ENCODE measurements around the gene CASP12. TPM values are rescaled to one million over a fixed set of nuclear protein-coding genes. Genes with fewer than 3 reads are reported as not detected.

Gene CASP12
- total RNA-seq, 2 donors from 2014 or later = 4.7 to 7.8 TPM

DNA sequence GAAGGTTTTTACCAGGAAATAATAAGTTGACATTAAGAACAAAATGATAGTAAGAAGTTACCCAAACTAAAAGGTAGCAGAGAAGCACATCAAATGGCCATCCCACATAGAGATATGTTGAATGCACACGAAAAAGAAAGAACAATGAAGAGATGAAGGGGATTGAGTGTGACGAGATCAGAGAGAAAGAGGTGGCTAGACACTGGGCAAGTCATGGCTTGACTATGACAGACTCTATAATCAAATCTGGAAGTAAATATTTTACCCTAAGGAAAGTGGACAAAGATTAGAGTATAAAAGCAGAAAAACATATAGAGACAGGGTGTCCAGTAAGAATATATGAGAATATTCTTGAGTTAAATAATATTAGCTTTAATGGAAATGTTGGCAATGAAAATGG is 31.4 kb downstream of the CASP12 start:
- Histone ChIP-seq H3K27ac (no peak overlapping the region), H3K9me3 (peaks cover 4% of the 10 kb centered on the region), H3K4me3 (no peak overlapping the region), H3K4me1 (ENCODE audit: control insufficient read depth in 1 of 2, low read depth in 2 of 2) (no peaks in the 10 kb centered on the region), H3K27me3 (replicated peaks; ENCODE audit: insufficient read depth) (no peaks in the 10 kb centered on the region), H3K36me3 (no peaks in the 10 kb centered on the region)
- TF ChIP-seq, protein P1, sequence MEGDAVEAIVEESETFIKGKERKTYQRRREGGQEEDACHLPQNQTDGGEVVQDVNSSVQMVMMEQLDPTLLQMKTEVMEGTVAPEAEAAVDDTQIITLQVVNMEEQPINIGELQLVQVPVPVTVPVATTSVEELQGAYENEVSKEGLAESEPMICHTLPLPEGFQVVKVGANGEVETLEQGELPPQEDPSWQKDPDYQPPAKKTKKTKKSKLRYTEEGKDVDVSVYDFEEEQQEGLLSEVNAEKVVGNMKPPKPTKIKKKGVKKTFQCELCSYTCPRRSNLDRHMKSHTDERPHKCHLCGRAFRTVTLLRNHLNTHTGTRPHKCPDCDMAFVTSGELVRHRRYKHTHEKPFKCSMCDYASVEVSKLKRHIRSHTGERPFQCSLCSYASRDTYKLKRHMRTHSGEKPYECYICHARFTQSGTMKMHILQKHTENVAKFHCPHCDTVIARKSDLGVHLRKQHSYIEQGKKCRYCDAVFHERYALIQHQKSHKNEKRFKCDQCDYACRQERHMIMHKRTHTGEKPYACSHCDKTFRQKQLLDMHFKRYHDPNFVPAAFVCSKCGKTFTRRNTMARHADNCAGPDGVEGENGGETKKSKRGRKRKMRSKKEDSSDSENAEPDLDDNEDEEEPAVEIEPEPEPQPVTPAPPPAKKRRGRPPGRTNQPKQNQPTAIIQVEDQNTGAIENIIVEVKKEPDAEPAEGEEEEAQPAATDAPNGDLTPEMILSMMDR (IDR thresholded peaks at IDR 0.05) = no peak
- no peak for ATAC-seq (ENCODE audit: insufficient number of reproducible peaks, low FRiP score, low read depth)
- DNase-seq (ENCODE audit: low spot score) = no peak

DNA sequence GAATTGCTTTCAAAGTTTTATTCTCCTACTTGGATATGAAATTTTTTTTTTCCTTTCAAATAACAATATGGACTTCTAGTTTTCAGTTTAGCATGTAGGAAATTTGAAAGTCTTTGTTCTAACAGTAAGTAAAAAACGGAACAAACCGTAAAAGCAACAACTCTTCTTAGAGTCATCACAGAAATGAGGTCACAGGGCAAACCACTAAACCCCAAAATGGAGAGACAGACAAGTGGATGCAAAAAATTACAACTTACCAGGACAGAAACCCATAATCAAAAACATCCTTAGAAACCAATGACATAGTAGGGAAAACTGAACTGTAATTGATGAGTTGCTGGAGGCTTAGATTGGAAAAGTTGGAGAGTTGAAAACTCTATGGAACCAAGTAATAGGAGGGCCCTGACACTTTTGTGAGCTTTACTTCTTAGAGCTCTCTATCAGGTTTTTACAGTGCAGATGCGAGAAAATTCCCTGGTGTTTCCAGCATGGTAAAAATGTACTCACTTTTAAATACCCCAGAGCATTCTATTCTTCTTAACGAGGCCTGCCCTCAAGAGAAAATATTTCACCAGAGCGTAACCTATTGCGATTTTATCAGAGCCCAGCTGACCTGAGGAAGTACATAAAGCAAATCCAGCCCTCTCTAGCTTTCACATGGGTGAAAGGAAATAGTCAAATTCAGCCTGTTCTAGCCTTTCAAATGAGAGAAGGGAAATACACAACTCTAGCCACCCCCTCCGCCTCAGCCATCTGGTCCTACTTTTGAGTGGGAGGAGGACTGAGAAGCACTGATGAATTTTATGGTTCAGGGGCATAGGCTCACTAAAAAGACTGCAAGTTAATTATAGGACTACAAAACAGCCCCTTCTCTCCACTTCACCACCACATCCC is 39.1 kb downstream of the CASP12 start:
- Histone ChIP-seq H3K27me3 (replicated peaks; ENCODE audit: insufficient read depth) (no peaks in the 10 kb centered on the region), H3K4me3 (no peak overlapping the region), H3K27ac (no peak overlapping the region), H3K36me3 (no peaks in the 10 kb centered on the region), H3K4me1 (ENCODE audit: control insufficient read depth in 1 of 2, low read depth in 2 of 2) (no peaks in the 10 kb centered on the region), H3K9me3 (no peaks in the 10 kb centered on the region)
- ATAC-seq (ENCODE audit: insufficient number of reproducible peaks, low FRiP score, low read depth) = no peak
- DNase-seq (ENCODE audit: low spot score) = no peak
- TF ChIP-seq, protein P1 (IDR thresholded peaks at IDR 0.05) = no peak

DNA sequence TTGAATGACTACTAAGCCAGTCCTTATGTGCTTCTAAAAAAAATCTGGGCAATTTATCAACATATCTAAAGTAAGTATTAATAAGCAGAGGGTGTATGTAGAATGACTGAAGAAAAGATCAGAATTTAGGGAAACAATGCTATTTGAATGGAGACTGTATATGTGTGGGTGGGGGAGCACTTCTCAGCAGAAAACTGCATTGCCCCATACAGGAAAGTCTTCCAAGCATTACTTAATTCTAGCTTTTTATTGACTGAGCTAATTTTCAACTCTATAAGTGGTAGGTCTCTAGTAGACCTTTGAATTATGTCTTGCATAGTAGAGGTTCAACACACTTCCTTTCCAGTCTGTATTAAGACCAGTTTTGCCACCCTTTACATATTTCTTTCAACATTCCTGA is 41.7 kb downstream of the CASP12 start:
- Histone ChIP-seq H3K9me3 (no peaks in the 10 kb centered on the region), H3K27ac (no peak overlapping the region), H3K27me3 (replicated peaks; ENCODE audit: insufficient read depth) (no peaks in the 10 kb centered on the region), H3K4me1 (ENCODE audit: control insufficient read depth in 1 of 2, low read depth in 2 of 2) (no peaks in the 10 kb centered on the region), H3K36me3 (no peaks in the 10 kb centered on the region), H3K4me3 (no peak overlapping the region)
- no peak for ATAC-seq (ENCODE audit: insufficient number of reproducible peaks, low FRiP score, low read depth)
- DNase-seq (ENCODE audit: low spot score) = no peak
- TF ChIP-seq, protein P1 (IDR thresholded peaks at IDR 0.05) = no peak

DNA sequence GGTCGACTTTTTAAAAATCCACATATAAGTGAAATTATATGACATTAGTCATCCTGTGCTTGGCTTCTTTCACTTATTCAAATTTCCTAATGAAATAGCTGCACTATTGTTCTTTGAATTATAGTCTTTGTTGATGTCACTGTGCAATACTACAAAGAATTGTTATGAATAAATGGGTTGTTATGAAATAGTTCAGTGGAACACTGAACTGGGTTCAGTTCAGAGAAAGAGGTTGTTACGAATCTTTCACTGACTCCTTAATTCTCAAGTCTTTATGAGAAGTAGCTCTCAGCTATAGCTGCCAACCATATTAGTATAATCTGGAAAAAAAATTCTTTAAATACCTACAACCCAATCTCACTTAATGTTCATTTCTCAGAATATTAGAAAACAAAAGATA is 42.3 kb downstream of the CASP12 start:
- TF ChIP-seq, protein P1 (IDR thresholded peaks at IDR 0.05) = no peak
- no peak for ATAC-seq (ENCODE audit: insufficient number of reproducible peaks, low FRiP score, low read depth)
- no peaks in the 10 kb centered on the region for H3K9me3 ChIP-seq

DNA sequence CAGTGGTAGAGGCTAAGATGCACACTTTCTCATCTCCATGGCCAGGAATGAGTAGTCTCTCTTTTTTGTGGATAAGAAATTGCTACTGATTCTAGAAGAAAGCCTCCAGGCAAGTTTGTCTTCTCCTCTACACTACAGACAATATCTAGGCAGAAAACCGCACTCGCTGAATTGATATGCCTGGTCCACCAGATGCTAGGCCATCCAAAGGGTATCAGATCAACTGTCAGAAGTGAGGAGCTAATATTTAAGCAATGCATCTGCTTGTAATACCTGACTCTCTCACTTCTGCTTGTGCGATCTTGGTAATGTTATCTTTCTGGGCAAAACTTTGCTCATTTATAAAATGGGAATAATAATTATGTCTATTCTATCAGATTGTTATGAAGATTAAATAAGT is 45.0 kb downstream of the CASP12 start:
- Histone ChIP-seq H3K36me3 (no peaks in the 10 kb centered on the region), H3K4me3 (no peak overlapping the region), H3K9me3 (no peaks in the 10 kb centered on the region), H3K4me1 (ENCODE audit: control insufficient read depth in 1 of 2, low read depth in 2 of 2) (no peaks in the 10 kb centered on the region), H3K27ac (no peak overlapping the region), H3K27me3 (replicated peaks; ENCODE audit: insufficient read depth) (no peaks in the 10 kb centered on the region)
- TF ChIP-seq, protein P1 (IDR thresholded peaks at IDR 0.05) = no peak
- ATAC-seq (ENCODE audit: insufficient number of reproducible peaks, low FRiP score, low read depth) = no peak
- no peak for DNase-seq (ENCODE audit: low spot score)

More for the DNA sequence above, 42.3 kb downstream of the CASP12 start:
- Histone ChIP-seq H3K4me3 (no peak overlapping the region), H3K4me1 (ENCODE audit: control insufficient read depth in 1 of 2, low read depth in 2 of 2) (no peaks in the 10 kb centered on the region), H3K36me3 (no peaks in the 10 kb centered on the region), H3K27me3 (replicated peaks; ENCODE audit: insufficient read depth) (no peaks in the 10 kb centered on the region), H3K27ac (no peak overlapping the region)
- no peak for DNase-seq (ENCODE audit: low spot score)
